ENCODE results near the gene C1GALT1.
A peak's percentile ranks its signal among the peaks of the same experiment; 100 is the strongest.

C1GALT1 gene

GRCh38 chr7:7216279-7216678, 33.9 kb downstream of the C1GALT1 start:
- H3K27ac ChIP-seq (replicated peaks), result no peak overlapping the region
- TF ChIP-seq GABPA (IDR thresholded peaks at IDR 0.05; ENCODE audit: low read depth) (no peak), REST (IDR thresholded peaks at IDR 0.05; ENCODE audit: insufficient replicate concordance, low read depth) (no peak), POLR2AphosphoS5 (IDR thresholded peaks at IDR 0.05; ENCODE audit: low read depth) (no peak), CTCF (IDR thresholded peaks at IDR 0.05; ENCODE audit: insufficient read depth, low read length) (no peak), SPI1 (IDR thresholded peaks at IDR 0.05; ENCODE audit: borderline replicate concordance, low read depth) (no peak)
- no peaks in the 10 kb centered on the region for H3K27me3 ChIP-seq (ENCODE audit: insufficient read depth, poor library complexity, severe bottlenecking)
- no peak for DNase-seq (ENCODE audit: low read depth in 1 of 2, low spot score in 1 of 2)
- no peak overlapping the region for H3K4me3 ChIP-seq (replicated peaks; ENCODE audit: insufficient read depth, low read length)

GRCh38 chr7:7219216-7219615, 36.9 kb downstream of the C1GALT1 start:
- no peak overlapping the region; the same call in 1 of the 2 replicates for H3K27ac ChIP-seq (replicated peaks)

GRCh38 chr7:7220821-7221220, 38.5 kb downstream of the C1GALT1 start:
- no peak overlapping the region for H3K4me3 ChIP-seq (replicated peaks; ENCODE audit: insufficient read depth, low read length)

More at GRCh38 chr7:7219216-7219615, 36.9 kb downstream of the C1GALT1 start:
- TF ChIP-seq POLR2AphosphoS5 (IDR thresholded peaks at IDR 0.05; ENCODE audit: low read depth) (no peak), CTCF (IDR thresholded peaks at IDR 0.05; ENCODE audit: insufficient read depth, low read length) (no peak), GABPA (IDR thresholded peaks at IDR 0.05; ENCODE audit: low read depth) (no peak), REST (IDR thresholded peaks at IDR 0.05; ENCODE audit: insufficient replicate concordance, low read depth) (no peak), SPI1 (IDR thresholded peaks at IDR 0.05; ENCODE audit: borderline replicate concordance, low read depth) (peak; percentile 14; the same call in 1 of the 2 replicates)
- H3K27me3 ChIP-seq (ENCODE audit: insufficient read depth, poor library complexity, severe bottlenecking), result no peaks in the 10 kb centered on the region
- no peak overlapping the region for H3K4me3 ChIP-seq (replicated peaks; ENCODE audit: insufficient read depth, low read length)
- peak in 1 of 2 experiments; percentile 13 for DNase-seq (ENCODE audit: low read depth in 1 of 2, low spot score in 1 of 2)

More at GRCh38 chr7:7220821-7221220, 38.5 kb downstream of the C1GALT1 start:
- Histone ChIP-seq H3K27ac (replicated peaks) (no peak overlapping the region), H3K27me3 (ENCODE audit: insufficient read depth, poor library complexity, severe bottlenecking) (no peaks in the 10 kb centered on the region)
- TF ChIP-seq POLR2AphosphoS5 (IDR thresholded peaks at IDR 0.05; ENCODE audit: low read depth) (no peak), SPI1 (IDR thresholded peaks at IDR 0.05; ENCODE audit: borderline replicate concordance, low read depth) (no peak), CTCF (IDR thresholded peaks at IDR 0.05; ENCODE audit: insufficient read depth, low read length) (no peak), REST (IDR thresholded peaks at IDR 0.05; ENCODE audit: insufficient replicate concordance, low read depth) (no peak), GABPA (IDR thresholded peaks at IDR 0.05; ENCODE audit: low read depth) (no peak)
- DNase-seq (ENCODE audit: low read depth in 1 of 2, low spot score in 1 of 2), result no peak
